ENCODE results near the gene TNFRSF6B. TPM values are rescaled to one million over a fixed set of nuclear protein-coding genes. Genes with fewer than 3 reads are reported as not detected.

TNFRSF6B gene
- total RNA-seq, 1 donor from 2014 or later, result 2.8 TPM

DNA sequence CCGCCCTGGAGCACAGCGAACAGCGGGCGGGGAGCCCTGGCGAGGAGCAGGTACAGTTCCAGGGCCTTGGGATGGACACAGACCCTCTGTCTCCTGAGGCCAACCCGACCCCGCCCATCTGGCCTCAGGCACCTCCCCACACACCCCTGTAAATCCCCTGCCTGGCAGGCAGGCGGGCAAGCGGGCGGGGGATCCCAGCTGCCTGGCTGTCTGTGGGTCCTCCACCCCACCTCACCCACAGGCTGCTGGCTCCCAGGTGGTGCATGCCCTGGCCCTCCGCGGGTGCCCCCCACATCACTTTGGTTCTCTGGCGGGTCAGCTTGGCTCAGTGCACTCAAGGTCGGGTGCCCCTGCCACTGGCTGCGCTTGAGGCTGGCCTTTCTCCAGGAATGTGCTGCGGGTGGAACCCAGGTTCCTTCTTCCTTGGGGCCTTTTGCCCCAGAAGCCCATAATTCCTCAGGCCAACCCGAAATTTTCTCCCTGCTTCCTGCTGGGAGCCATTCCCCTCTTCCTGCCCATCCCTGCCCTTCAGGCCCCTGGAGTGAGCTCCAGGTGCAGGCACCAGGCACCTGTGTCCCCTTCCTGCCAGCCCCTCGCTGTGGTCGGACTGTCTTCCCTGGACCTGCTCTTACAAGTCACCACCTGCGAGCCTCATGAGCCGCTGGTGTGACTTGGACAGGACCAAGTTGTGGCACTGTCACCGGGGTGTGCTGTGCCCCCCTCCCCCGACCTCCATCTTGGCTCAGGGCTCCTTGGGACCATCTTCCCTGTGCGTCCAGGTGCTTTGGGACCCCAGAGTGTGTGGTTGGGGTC, 5.3 kb upstream of the TNFRSF6B start:
- H3K36me3 Mint-ChIP-seq (ENCODE audit: low read depth, unreplicated experiment), result peaks cover 3% of the 10 kb centered on the region
- H3K27me3 Mint-ChIP-seq (ENCODE audit: low read depth, unreplicated experiment), result no peaks in the 10 kb centered on the region
- no peaks in the 10 kb centered on the region for H4K20me1 ChIP-seq (ENCODE audit: insufficient read depth, low read length)
- H3K4me2 ChIP-seq (ENCODE audit: low read length), result no peak overlapping the region
- no peaks in the 10 kb centered on the region for H3K9me3 ChIP-seq (ENCODE audit: insufficient read depth, low read depth, low read length)
- H3K9ac ChIP-seq (ENCODE audit: low read length), result no peak overlapping the region
- H3K27ac Mint-ChIP-seq (ENCODE audit: unreplicated experiment), result no peak overlapping the region
- H3K4me1 Mint-ChIP-seq (ENCODE audit: low read depth, unreplicated experiment), result peaks cover 2% of the 10 kb centered on the region
- peaks cover 16% of the 10 kb centered on the region for H3K4me1 ChIP-seq (ENCODE audit: insufficient read depth, low read length)
- FAIRE-seq (no peak), DNase-seq (ENCODE audit: low read depth) (no peak)
- no peaks in the 10 kb centered on the region for H3K36me3 ChIP-seq (ENCODE audit: insufficient read depth, low read length)
- no peaks in the 10 kb centered on the region for H3K9me3 Mint-ChIP-seq (ENCODE audit: unreplicated experiment)
- TF ChIP-seq, protein P1, sequence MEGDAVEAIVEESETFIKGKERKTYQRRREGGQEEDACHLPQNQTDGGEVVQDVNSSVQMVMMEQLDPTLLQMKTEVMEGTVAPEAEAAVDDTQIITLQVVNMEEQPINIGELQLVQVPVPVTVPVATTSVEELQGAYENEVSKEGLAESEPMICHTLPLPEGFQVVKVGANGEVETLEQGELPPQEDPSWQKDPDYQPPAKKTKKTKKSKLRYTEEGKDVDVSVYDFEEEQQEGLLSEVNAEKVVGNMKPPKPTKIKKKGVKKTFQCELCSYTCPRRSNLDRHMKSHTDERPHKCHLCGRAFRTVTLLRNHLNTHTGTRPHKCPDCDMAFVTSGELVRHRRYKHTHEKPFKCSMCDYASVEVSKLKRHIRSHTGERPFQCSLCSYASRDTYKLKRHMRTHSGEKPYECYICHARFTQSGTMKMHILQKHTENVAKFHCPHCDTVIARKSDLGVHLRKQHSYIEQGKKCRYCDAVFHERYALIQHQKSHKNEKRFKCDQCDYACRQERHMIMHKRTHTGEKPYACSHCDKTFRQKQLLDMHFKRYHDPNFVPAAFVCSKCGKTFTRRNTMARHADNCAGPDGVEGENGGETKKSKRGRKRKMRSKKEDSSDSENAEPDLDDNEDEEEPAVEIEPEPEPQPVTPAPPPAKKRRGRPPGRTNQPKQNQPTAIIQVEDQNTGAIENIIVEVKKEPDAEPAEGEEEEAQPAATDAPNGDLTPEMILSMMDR (IDR thresholded peaks at IDR 0.05; ENCODE audit: insufficient read depth, low read depth, low read length), result no peak
- TF ChIP-seq EZH2 (IDR thresholded peaks at IDR 0.05; ENCODE audit: insufficient read depth, low read length), result no peak
- H3K79me2 ChIP-seq (ENCODE audit: insufficient read depth, low read length), result no peaks in the 10 kb centered on the region
- H3K4me3 ChIP-seq (ENCODE audit: insufficient read depth, low read depth, low read length), result no peak overlapping the region
- H3K27me3 ChIP-seq (ENCODE audit: insufficient read depth, low read length), result no peaks in the 10 kb centered on the region
- H2AFZ ChIP-seq (ENCODE audit: low read depth, low read length), result no peak overlapping the region
- H3K27ac ChIP-seq (ENCODE audit: low read depth, low read length), result no peak overlapping the region
- H3K4me3 Mint-ChIP-seq (ENCODE audit: unreplicated experiment), result peak overlapping the region; percentile 40

DNA sequence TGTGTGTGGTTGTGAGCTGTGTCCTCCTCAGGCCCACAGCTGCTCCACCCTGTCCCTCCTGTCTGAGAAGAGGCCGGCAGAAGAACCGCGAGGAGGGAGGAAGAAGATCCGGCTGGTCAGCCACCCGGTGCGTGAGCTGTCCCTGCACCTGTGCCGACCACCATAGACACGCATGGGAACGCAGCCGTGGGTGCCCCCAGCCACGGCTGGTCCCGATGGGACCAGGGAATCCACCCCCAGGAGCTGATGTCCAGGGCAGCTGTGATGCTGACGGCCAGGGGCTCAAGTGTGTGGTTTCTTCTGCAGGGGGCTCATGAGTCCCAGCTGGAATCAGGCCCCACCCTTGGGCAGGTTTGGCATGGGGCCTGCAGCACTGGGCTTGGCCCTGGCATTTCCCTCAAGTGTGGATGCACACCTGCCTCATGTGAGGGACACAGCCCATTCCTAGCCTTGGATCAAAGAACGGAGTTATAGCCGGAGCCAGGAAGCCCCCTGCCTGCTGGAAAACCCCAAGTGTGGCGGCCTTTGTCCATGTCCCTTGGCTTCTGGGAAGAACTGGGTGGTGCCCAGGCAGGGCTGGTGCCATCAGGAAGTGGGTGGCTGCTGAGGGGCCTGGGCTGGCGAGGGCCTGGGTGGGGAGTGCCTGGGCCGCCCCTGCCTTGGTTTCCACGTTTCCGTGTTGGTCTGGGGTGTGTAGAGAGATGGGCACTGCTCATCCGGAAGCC, 4.6 kb upstream of the TNFRSF6B start:
- Histone ChIP-seq H3K36me3 (ENCODE audit: insufficient read depth, low read length) (no peaks in the 10 kb centered on the region), H3K9me3 (ENCODE audit: insufficient read depth, low read depth, low read length) (no peaks in the 10 kb centered on the region), H3K9ac (ENCODE audit: low read length) (no peak overlapping the region), H3K4me1 (ENCODE audit: insufficient read depth, low read length) (peaks cover 13% of the 10 kb centered on the region), H3K79me2 (ENCODE audit: insufficient read depth, low read length) (no peaks in the 10 kb centered on the region), H4K20me1 (ENCODE audit: insufficient read depth, low read length) (no peaks in the 10 kb centered on the region), H3K4me2 (ENCODE audit: low read length) (no peak overlapping the region), H3K27me3 (ENCODE audit: insufficient read depth, low read length) (no peaks in the 10 kb centered on the region), H3K27ac (ENCODE audit: low read depth, low read length) (no peak overlapping the region), H2AFZ (ENCODE audit: low read depth, low read length) (no peak overlapping the region), H3K4me3 (ENCODE audit: insufficient read depth, low read depth, low read length) (no peak overlapping the region)
- Mint-ChIP-seq H3K4me1 (ENCODE audit: low read depth, unreplicated experiment) (peaks cover under 1% of the 10 kb centered on the region), H3K27ac (ENCODE audit: unreplicated experiment) (no peak overlapping the region), H3K4me3 (ENCODE audit: unreplicated experiment) (no peak overlapping the region), H3K27me3 (ENCODE audit: low read depth, unreplicated experiment) (no peaks in the 10 kb centered on the region), H3K36me3 (ENCODE audit: low read depth, unreplicated experiment) (peaks cover 3% of the 10 kb centered on the region), H3K9me3 (ENCODE audit: unreplicated experiment) (no peaks in the 10 kb centered on the region)
- DNase-seq (ENCODE audit: low read depth) (no peak), FAIRE-seq (no peak)
- TF ChIP-seq, protein P1 (IDR thresholded peaks at IDR 0.05; ENCODE audit: insufficient read depth, low read depth, low read length), result no peak
- no peak for TF ChIP-seq EZH2 (IDR thresholded peaks at IDR 0.05; ENCODE audit: insufficient read depth, low read length)

Measured in astrocyte (in vitro differentiated cells and primary cell).